Measurements from ENCODE around the gene PDCD4. TPM values are rescaled to one million over a fixed set of nuclear protein-coding genes. Genes with fewer than 3 reads are reported as not detected.

PDCD4 gene
- total and polyA plus RNA-seq, 2 of the 13 experiments (the other 11 are each of a cell fraction or from before 2014, with no cell fraction given), result 22.8 to 56.2 TPM

DNA sequence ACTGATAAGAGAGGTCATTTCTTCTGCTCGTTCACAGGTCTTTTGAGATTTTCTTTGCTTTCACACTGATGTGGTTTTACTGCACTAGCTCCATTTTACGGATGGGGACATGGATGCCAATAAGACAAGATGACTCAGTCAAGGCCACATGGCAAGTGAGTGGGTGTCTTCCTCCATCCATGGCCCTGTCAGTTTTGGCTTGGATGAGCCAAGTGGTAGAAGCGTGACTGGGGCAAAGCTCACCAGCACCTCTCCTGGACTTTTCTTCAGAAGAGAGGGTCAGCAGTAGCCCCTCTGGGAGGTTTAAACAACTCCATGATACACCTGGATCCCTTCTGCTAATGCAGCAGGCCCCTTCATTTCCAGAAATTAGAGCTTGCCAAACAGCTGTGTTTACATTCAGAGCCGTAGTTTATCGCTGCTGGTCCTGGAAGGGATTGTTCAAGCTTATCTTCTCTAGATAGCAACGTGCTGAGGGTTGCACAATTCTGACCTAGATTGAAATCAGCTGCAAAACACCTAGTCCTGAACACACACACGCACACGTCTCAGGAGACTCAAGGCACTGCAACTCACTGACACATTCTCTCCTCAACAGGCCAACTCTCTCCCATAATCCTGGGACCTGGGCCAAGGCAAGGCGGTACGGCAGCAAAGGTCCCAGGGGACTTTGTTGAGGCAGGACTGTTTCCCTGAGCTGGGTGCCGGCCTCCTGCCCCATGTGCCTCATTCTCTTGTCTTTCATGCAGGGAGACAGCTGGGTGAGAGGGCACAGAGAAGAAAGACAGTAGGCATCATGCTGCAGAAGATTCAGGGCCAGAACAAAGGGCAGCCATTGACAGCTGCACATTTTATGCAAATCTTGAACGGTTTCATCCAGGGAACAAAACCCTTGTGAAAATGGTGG is 14.2 kb upstream of the PDCD4 start (continued):
- TF ChIP-seq, protein P1, sequence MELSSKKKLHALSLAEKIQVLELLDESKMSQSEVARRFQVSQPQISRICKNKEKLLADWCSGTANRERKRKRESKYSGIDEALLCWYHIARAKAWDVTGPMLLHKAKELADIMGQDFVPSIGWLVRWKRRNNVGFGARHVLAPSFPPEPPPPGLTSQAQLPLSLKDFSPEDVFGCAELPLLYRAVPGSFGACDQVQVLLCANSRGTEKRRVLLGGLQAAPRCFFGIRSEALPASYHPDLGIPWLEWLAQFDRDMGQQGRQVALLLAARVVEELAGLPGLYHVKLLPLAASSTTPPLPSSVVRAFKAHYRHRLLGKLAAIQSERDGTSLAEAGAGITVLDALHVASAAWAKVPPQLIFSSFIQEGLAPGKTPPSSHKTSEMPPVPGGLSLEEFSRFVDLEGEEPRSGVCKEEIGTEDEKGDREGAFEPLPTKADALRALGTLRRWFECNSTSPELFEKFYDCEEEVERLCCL (CRISPR knock-in tag; IDR thresholded peaks at IDR 0.05; ENCODE audit: borderline replicate concordance), result 0 out of 2 replicates have a peak, but pooled peaks have one; percentile 53
- TF ChIP-seq, protein P2, sequence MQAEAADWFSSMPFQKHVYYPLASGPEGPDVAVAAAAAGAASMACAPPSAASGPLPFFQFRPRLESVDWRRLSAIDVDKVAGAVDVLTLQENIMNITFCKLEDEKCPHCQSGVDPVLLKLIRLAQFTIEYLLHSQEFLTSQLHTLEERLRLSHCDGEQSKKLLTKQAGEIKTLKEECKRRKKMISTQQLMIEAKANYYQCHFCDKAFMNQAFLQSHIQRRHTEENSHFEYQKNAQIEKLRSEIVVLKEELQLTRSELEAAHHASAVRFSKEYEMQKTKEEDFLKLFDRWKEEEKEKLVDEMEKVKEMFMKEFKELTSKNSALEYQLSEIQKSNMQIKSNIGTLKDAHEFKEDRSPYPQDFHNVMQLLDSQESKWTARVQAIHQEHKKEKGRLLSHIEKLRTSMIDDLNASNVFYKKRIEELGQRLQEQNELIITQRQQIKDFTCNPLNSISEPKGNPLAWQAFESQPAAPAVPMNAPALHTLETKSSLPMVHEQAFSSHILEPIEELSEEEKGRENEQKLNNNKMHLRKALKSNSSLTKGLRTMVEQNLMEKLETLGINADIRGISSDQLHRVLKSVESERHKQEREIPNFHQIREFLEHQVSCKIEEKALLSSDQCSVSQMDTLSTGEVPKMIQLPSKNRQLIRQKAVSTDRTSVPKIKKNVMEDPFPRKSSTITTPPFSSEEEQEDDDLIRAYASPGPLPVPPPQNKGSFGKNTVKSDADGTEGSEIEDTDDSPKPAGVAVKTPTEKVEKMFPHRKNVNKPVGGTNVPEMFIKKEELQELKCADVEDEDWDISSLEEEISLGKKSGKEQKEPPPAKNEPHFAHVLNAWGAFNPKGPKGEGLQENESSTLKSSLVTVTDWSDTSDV (CRISPR knock-in tag; IDR thresholded peaks at IDR 0.05), result no peak
- TF ChIP-seq GATAD2A (CRISPR knock-in tag; IDR thresholded peaks at IDR 0.05) (peak; percentile 81), ZNF768 (CRISPR knock-in tag; IDR thresholded peaks at IDR 0.05) (no peak), ZNF124 (CRISPR knock-in tag; IDR thresholded peaks at IDR 0.05) (no peak), IRF2 (CRISPR knock-in tag; IDR thresholded peaks at IDR 0.05) (peak; percentile 64; the same call in 1 of the 2 replicates), HOXA5 (CRISPR knock-in tag; IDR thresholded peaks at IDR 0.05) (no peak), MED1 (CRISPR knock-in tag; IDR thresholded peaks at IDR 0.05) (peak; percentile 64)
